Epithelial cell of esophagus (primary cell): Measurements from ENCODE around the gene RBFOX1.

Experiments
- DNase-seq: peaks from one replicate; pipeline ENCODE4 v3.0.0; 2010; ENCODE audit warnings: low read depth
- H3K4me3 ChIP-seq: 2 replicates; pipeline ENCODE4 v1.5.1; 2011; ENCODE audit warnings: mild to moderate bottlenecking, low read length, control low read depth
- CTCF ChIP-seq: IDR thresholded peaks from 2 replicates; pipeline ENCODE4 v1.5.1; 2011; ENCODE audit warnings: low read depth, mild to moderate bottlenecking, low read length, control low read depth, inconsistent platforms; ENCODE audit not compliant: insufficient read depth; ENCODE audit errors: missing control alignments

The RBFOX1 gene

GRCh38 chr16:7716660-7717550, 384.3 kb downstream of the RBFOX1 start:
- no peak for TF ChIP-seq CTCF
- no peak overlapping the region for H3K4me3 ChIP-seq
- DNase-seq = no peak

- no peak for TF ChIP-seq CTCF
Measured at GRCh38 chr16:7722761-7723160, 390.1 kb downstream of the RBFOX1 start.

GRCh38 chr16:7731141-7731540, 398.5 kb downstream of the RBFOX1 start:
- DNase-seq = no peak
- H3K4me3 ChIP-seq = no peak overlapping the region
- no peak for TF ChIP-seq CTCF

More at GRCh38 chr16:7722761-7723160, 390.1 kb downstream of the RBFOX1 start:
- no peak overlapping the region for H3K4me3 ChIP-seq
- no peak for DNase-seq

- TF ChIP-seq CTCF = no peak
Measured at GRCh38 chr16:7736138-7736665, 403.6 kb downstream of the RBFOX1 start.

GRCh38 chr16:7742626-7743025, 410.0 kb downstream of the RBFOX1 start:
- no peak overlapping the region for H3K4me3 ChIP-seq
- DNase-seq = no peak
- no peak for TF ChIP-seq CTCF

More at GRCh38 chr16:7736138-7736665, 403.6 kb downstream of the RBFOX1 start:
- no peak for DNase-seq
- H3K4me3 ChIP-seq = no peak overlapping the region

- H3K4me3 ChIP-seq = no peak overlapping the region
- TF ChIP-seq CTCF = no peak
- DNase-seq = no peak
Measured at GRCh38 chr16:7744546-7745264, 412.1 kb downstream of the RBFOX1 start.
